Measurements from ENCODE around the gene POLE4. TPM values are rescaled to one million over a fixed set of nuclear protein-coding genes. Genes with fewer than 3 reads are reported as not detected.

The POLE4 gene
- total and polyA plus RNA-seq, 3 donors from 2014 or later, result 28.0 to 66.1 (median 37.8) TPM

- no peaks in the 10 kb centered on the region for H3K4me1 ChIP-seq
- intact Hi-C loops (cut with DNase I; ENCODE audit: low total_unique reads), result no loop called here
- DNase-seq, result no peak
- H3K27me3 ChIP-seq, result no peaks in the 10 kb centered on the region
- no peaks in the 10 kb centered on the region for H3K9me3 ChIP-seq
- no peak overlapping the region for H3K4me3 ChIP-seq
- H3K36me3 ChIP-seq (ENCODE audit: low read depth, missing control alignments), result no peaks in the 10 kb centered on the region
- TF ChIP-seq CTCF (IDR thresholded peaks at IDR 0.05), result no peak
- no peak for TF ChIP-seq POLR2A (IDR thresholded peaks at IDR 0.05)
- 95 to 98% methylated on average over 4 of the region's 4 CpGs for WGBS, 2 donors
- no peak overlapping the region for H3K27ac ChIP-seq
Measured at GRCh38 chr2:74944987-74945787, 13.3 kb upstream of the POLE4 start.

GRCh38 chr2:74945788-74946331, 12.6 kb upstream of the POLE4 start:
- intact Hi-C loops (cut with DNase I; ENCODE audit: low total_unique reads), result no loop called here
- Histone ChIP-seq H3K9me3 (no peaks in the 10 kb centered on the region), H3K36me3 (ENCODE audit: low read depth, missing control alignments) (no peaks in the 10 kb centered on the region), H3K27ac (no peak overlapping the region), H3K4me1 (no peaks in the 10 kb centered on the region), H3K4me3 (no peak overlapping the region), H3K27me3 (no peaks in the 10 kb centered on the region)
- no peak for DNase-seq
- WGBS, 2 donors, result 78 to 82% methylated on average over 1 of the region's 1 CpG
- TF ChIP-seq CTCF (IDR thresholded peaks at IDR 0.05) (no peak), POLR2A (IDR thresholded peaks at IDR 0.05) (no peak)

- Histone ChIP-seq H3K4me1 (no peaks in the 10 kb centered on the region), H3K4me3 (no peak overlapping the region), H3K9me3 (no peaks in the 10 kb centered on the region), H3K27ac (no peak overlapping the region), H3K27me3 (no peaks in the 10 kb centered on the region), H3K36me3 (ENCODE audit: low read depth, missing control alignments) (no peaks in the 10 kb centered on the region)
- no peak for TF ChIP-seq POLR2A (IDR thresholded peaks at IDR 0.05)
- TF ChIP-seq CTCF (IDR thresholded peaks at IDR 0.05), result no peak
- intact Hi-C loops (cut with DNase I; ENCODE audit: low total_unique reads), result no loop called here
- DNase-seq, result no peak
- 88 to 93% methylated on average over 4 of the region's 4 CpGs for WGBS, 2 donors
Measured at GRCh38 chr2:74947703-74948102, 10.7 kb upstream of the POLE4 start.

- no peaks in the 10 kb centered on the region for H3K9me3 ChIP-seq
- H3K4me3 ChIP-seq, result no peak overlapping the region
- TF ChIP-seq POLR2A (IDR thresholded peaks at IDR 0.05), result no peak
- TF ChIP-seq CTCF (IDR thresholded peaks at IDR 0.05), result no peak
- H3K4me1 ChIP-seq, result no peaks in the 10 kb centered on the region
- 77 to 89% methylated on average over 4 of the region's 4 CpGs for WGBS, 2 donors
- H3K27ac ChIP-seq, result no peak overlapping the region
- intact Hi-C loops (cut with DNase I; ENCODE audit: low total_unique reads), result no loop called here
- no peaks in the 10 kb centered on the region for H3K27me3 ChIP-seq
- H3K36me3 ChIP-seq (ENCODE audit: low read depth, missing control alignments), result no peaks in the 10 kb centered on the region
- DNase-seq, result no peak
Measured at GRCh38 chr2:74948779-74949178, 9.7 kb upstream of the POLE4 start.

Measured in testis (tissue), 3 donors.